SU-DHL-6 (cell line): ENCODE data around the gene MSTN.

Experiments used
- EZH2phosphoT487 ChIP-seq: fragments of 200-600 bp; sonication (generic), shearing (Covaris generic); conservative IDR thresholded peaks from 2 replicates; pipeline ENCODE4 v1.6.1; 2018; ENCODE audit warnings: mild to moderate bottlenecking, antibody characterized with exemption, low read length, moderate library complexity, mixed read lengths
- TF ChIP-seq, protein P1 (sequence below): fragments of 200-600 bp; sonication (generic); IDR thresholded peaks from one replicate; pipeline ENCODE4 v1.5.1; 2017; ENCODE audit warnings: antibody characterized with exemption, mild to moderate bottlenecking, low read length, moderate library complexity; ENCODE audit not compliant: insufficient read depth, poor library complexity, severe bottlenecking

DNA sequence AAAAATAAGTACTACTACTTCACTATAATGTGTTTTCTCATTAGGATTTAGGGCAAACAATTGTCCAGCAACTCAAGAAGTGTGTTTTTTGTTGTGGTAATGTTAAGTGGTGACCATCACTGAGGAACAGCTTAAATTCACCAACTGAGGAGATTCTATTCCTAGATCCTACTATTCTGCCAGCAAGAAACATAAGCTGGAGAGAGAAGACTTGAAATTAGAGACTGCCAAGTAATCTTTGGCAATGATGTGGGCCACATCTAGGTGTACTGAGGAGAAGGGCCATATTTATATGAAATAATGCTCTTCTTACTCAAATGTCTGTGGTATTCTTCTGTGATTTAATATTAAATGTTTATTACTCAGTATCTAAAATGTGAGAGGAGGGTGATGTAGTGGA, 44.3 kb upstream of the MSTN start:
- TF ChIP-seq, protein P1, sequence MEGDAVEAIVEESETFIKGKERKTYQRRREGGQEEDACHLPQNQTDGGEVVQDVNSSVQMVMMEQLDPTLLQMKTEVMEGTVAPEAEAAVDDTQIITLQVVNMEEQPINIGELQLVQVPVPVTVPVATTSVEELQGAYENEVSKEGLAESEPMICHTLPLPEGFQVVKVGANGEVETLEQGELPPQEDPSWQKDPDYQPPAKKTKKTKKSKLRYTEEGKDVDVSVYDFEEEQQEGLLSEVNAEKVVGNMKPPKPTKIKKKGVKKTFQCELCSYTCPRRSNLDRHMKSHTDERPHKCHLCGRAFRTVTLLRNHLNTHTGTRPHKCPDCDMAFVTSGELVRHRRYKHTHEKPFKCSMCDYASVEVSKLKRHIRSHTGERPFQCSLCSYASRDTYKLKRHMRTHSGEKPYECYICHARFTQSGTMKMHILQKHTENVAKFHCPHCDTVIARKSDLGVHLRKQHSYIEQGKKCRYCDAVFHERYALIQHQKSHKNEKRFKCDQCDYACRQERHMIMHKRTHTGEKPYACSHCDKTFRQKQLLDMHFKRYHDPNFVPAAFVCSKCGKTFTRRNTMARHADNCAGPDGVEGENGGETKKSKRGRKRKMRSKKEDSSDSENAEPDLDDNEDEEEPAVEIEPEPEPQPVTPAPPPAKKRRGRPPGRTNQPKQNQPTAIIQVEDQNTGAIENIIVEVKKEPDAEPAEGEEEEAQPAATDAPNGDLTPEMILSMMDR = no peak
- TF ChIP-seq EZH2phosphoT487 = no peak
